RPMI8226 (cell line): Measurements from ENCODE around the gene CD300E.

Experiments used
- DNase-seq: peaks from one replicate; pipeline ENCODE4 v3.0.0-alpha.2; 2015

Gene CD300E

GRCh38 chr17:74561586-74561985 lies 62.0 kb downstream of the CD300E start:
- no peak for DNase-seq
